Spleen (tissue), 11 donors: Measurements from ENCODE around the gene OR8B4. TPM values are rescaled to one million over a fixed set of nuclear protein-coding genes. Genes with fewer than 3 reads are reported as not detected.
A peak's percentile ranks its signal among the peaks of the same experiment; 100 is the strongest.
"Not testable (repeated sequence)": the region's sequence is repeated elsewhere in the genome, so short reads cannot be mapped to it uniquely, and the experiment has no call there.

Experiments
- DNase-seq: peaks from one replicate; pipeline ENCODE4 v3.0.0-alpha.2; 2020
- H3K27ac ChIP-seq, 8 donors: fragments of 200-600 bp; sonication (generic) in 7 of 8; 1 replicate in 4 of 8; 2 replicates in 4 of 8; pipeline versions ENCODE4 v1.5.0 to v1.8.0; 2016 to 2021; ENCODE audit warnings: inconsistent platforms in 4 of 8, mild to moderate bottlenecking in 4 of 8, moderate library complexity in 1 of 8
- H3K27me3 ChIP-seq, 7 donors: fragments of 200-600 bp; sonication (generic) in 6 of 7; replicated peaks in 1 of 7; 1 replicate in 4 of 7; 2 replicates in 3 of 7; pipeline versions ENCODE4 v1.5.0 to v1.8.0; 2016 to 2021; ENCODE audit warnings: inconsistent platforms in 3 of 7, mild to moderate bottlenecking in 1 of 7
- H3K36me3 ChIP-seq, 6 donors: fragments of 200-600 bp; sonication (generic) in 5 of 6; 1 replicate in 4 of 6; 2 replicates in 2 of 6; pipeline versions ENCODE4 v1.5.0 to v1.8.0; 2016 to 2021; ENCODE audit warnings: inconsistent platforms in 2 of 6
- H3K4me1 ChIP-seq, 6 donors: fragments of 200-600 bp; sonication (generic) in 5 of 6; 1 replicate in 3 of 6; 2 replicates in 3 of 6; pipeline versions ENCODE4 v1.5.0 to v1.8.0; 2016 to 2021; ENCODE audit warnings: inconsistent platforms in 3 of 6
- H3K4me3 ChIP-seq, 8 donors: fragments of 200-600 bp; sonication (generic) in 7 of 8; 1 replicate in 4 of 8; 2 replicates in 4 of 8; pipeline versions ENCODE4 v1.5.0 to v1.8.0; 2016 to 2021; ENCODE audit warnings: inconsistent platforms in 4 of 8, mild to moderate bottlenecking in 4 of 8, moderate library complexity in 2 of 8
- H3K9me3 ChIP-seq, 8 donors: fragments of 200-600 bp; sonication (generic) in 7 of 8; 1 replicate in 4 of 8; 2 replicates in 4 of 8; pipeline versions ENCODE4 v1.5.0 to v1.8.0; 2016 to 2021; ENCODE audit warnings: inconsistent platforms in 4 of 8
- CTCF ChIP-seq, 11 experiments: fragments of 200-600 bp in 7 of 11; fragments of 450-650 bp in 4 of 11; sonication (generic) in 4 of 11; IDR thresholded peaks in 8 of 11; conservative IDR thresholded peaks in 3 of 11; 1 replicate in 7 of 11; 2 replicates in 4 of 11; pipeline versions ENCODE4 v1.4.0 to v1.8.0; 2016 to 2021; ENCODE audit warnings: antibody characterized with exemption in 11 of 11, inconsistent platforms in 4 of 11, mild to moderate bottlenecking in 1 of 11
- POLR2A ChIP-seq, 3 donors: fragments of 450-650 bp; IDR thresholded peaks; one replicate each; pipeline ENCODE4 v1.5.1; 2017; ENCODE audit warnings: antibody characterized with exemption in 3 of 3, mild to moderate bottlenecking in 1 of 3
- POLR2AphosphoS5 ChIP-seq, 3 donors: sonication (generic); formaldehyde crosslinking; IDR thresholded peaks; one replicate each; pipeline ENCODE4 v1.5.1; 2017; ENCODE audit warnings: antibody characterized with exemption in 3 of 3
- WGBS, 5 donors: extraction: QIAGEN DNeasy Blood & Tissue Kit in 3 of 5; methylation state at CpG; one replicate each; pipeline versions ENCODE4 v1.1.5 to v1.1.7; 2013 to 2018; 5-methylcytosine and 5-hydroxymethylcytosine counted together
- intact Hi-C: fragments of 100-400 bp; cut with DNase I; formaldehyde crosslinking; loops from one replicate; pipeline ENCODE4 v1.15.0; 2023; ENCODE audit warnings: low total_unique reads
- polyA plus RNA-seq, 3 donors: library from polyadenylated mRNA; stranded (reverse); fragments of 200-250 nt; gene quantifications; one replicate each; pipeline ENCODE4 v1.2.1, GENCODE V29; 2013
- total RNA-seq, 7 donors: library from RNA; depleted of rRNA in 3 of 7; stranded (reverse); fragments of >200 nt in 3 of 7; fragmentation: NEBNext Ultra II Directional in 4 of 7; extraction: Animal tissue kit (Norgen Biotek cat#: 25700) in 4 of 7; gene quantifications; one replicate each; pipeline versions ENCODE4 v1.1.0 to v1.2.1, GENCODE V29; 2016 to 2021
- donor health status: healthy with polysubstance abuse.
- donor health status: DM: no; HTN: no; CAD: no; lungs with moderate emphysema.
- donor health status: DM: no; HTN: no; CAD: no.
- donor health status: Bipolar disorder and iron deficiency.
- donor health status: healthy.
- donor health status: DM: no; HTN: no; CAD: no.
- donor health status: DM: yes; HTN: yes; CAD: no.

Gene OR8B4
- total and polyA plus RNA-seq, 10 donors = not detected

- no peak for DNase-seq
- no peak overlapping the region for H3K27ac ChIP-seq
- H3K9me3 ChIP-seq = no peaks in the 10 kb centered on the region
- H3K4me1 ChIP-seq = no peaks in the 10 kb centered on the region
- TF ChIP-seq CTCF (IDR thresholded peaks at IDR 0.05 in 8 of 11, conservative IDR thresholded peaks at IDR 0.05 in 3 of 11) (peak in 10 of 11 experiments; percentile 18 to 62 (median 48)), POLR2A (IDR thresholded peaks at IDR 0.05) (no peak), POLR2AphosphoS5 (IDR thresholded peaks at IDR 0.05) (no peak)
- H3K27me3 ChIP-seq = peaks cover 0 to 6% (median 0%) of the 10 kb centered on the region in 7 donors
- no peak overlapping the region for H3K4me3 ChIP-seq
- intact Hi-C loops = loop anchor here (5.0 kb wide), 1 partner anchor 167 kb away; no protein-coding TSS in a partner anchor
- H3K36me3 ChIP-seq = no peaks in the 10 kb centered on the region
- WGBS, 5 donors = 13 to 18% (median 17%) methylated on average over 5 of the region's 5 CpGs
Observed at GRCh38 chr11:124415356-124415923, 9.2 kb downstream of the OR8B4 start.

- intact Hi-C loops = no loop called here
- H3K27me3 ChIP-seq = no peaks in the 10 kb centered on the region
- no peak for DNase-seq
- no peak overlapping the region for H3K27ac ChIP-seq
- H3K9me3 ChIP-seq = no peaks in the 10 kb centered on the region
- H3K4me1 ChIP-seq = no peaks in the 10 kb centered on the region
- WGBS, 5 donors = 80 to 90% (median 82%) methylated on average over 7 of the region's 7 CpGs
- H3K4me3 ChIP-seq = no peak overlapping the region
- no peak for TF ChIP-seq CTCF (IDR thresholded peaks at IDR 0.05 in 8 of 11, conservative IDR thresholded peaks at IDR 0.05 in 3 of 11)
- no peaks in the 10 kb centered on the region for H3K36me3 ChIP-seq
Observed at GRCh38 chr11:124409906-124410305, 14.8 kb downstream of the OR8B4 start.

- no peak for DNase-seq
- intact Hi-C loops = no loop called here
- Histone ChIP-seq H3K27ac (no peak overlapping the region), H3K4me3 (no peak overlapping the region), H3K36me3 (no peaks in the 10 kb centered on the region), H3K4me1 (no peaks in the 10 kb centered on the region), H3K9me3 (no peaks in the 10 kb centered on the region), H3K27me3 (no peaks in the 10 kb centered on the region)
- TF ChIP-seq POLR2A (IDR thresholded peaks at IDR 0.05) (no peak), POLR2AphosphoS5 (IDR thresholded peaks at IDR 0.05) (no peak), CTCF (IDR thresholded peaks at IDR 0.05 in 8 of 11, conservative IDR thresholded peaks at IDR 0.05 in 3 of 11) (no peak)
- WGBS, 5 donors = 58 to 70% (median 61%) methylated on average over 2 of the region's 2 CpGs
Observed at GRCh38 chr11:124405581-124405980, 19.1 kb downstream of the OR8B4 start.

GRCh38 chr11:124403186-124403585, 21.5 kb downstream of the OR8B4 start:
- H3K27ac ChIP-seq, H3K27me3 ChIP-seq, DNase-seq, H3K4me1 ChIP-seq, H3K36me3 ChIP-seq, H3K4me3 ChIP-seq, H3K9me3 ChIP-seq, intact Hi-C loops: not testable (repeated sequence)
- 90 to 97% (median 93%) methylated on average over 13 to 26 of the region's 27 CpGs for WGBS, 5 donors
